Measurements from ENCODE around the gene HYAL3.

The HYAL3 gene

DNA sequence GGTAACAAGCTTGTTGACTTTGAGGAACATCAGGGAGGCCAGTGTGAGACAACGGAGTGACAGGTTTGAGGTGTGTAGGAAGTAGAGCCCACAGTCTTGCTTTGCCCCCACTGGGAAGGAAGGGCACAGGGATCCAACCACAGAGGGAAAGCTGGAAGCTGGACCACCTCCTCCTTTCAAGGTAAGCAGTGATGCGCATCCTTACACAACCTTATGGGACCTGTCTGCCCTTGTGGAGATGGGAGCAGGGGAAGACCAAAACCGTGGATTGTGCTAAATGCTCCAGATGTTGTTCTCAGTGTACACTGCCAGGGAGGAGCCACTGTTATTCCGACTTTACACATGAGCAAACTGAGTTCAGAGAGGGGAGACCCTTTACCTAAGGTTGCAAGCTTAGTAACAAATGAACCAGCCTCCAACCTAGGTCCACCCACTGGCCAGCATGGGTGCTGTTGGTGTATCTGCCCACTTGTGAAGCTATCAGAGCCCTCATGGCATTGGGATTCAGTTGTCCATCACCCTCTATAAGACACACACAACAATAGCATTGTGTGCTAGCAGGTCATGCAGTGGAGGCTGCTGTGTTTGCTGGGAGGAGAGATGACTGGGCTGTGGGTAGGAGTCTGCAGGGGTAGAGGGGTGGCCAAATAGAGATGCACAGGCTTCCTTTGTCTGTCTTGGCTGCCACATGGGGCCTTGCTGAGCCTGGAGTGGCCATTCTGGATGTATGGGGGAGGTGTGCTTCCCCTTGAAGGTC lies 20.9 kb downstream of the HYAL3 start:
- TF ChIP-seq, protein P1, sequence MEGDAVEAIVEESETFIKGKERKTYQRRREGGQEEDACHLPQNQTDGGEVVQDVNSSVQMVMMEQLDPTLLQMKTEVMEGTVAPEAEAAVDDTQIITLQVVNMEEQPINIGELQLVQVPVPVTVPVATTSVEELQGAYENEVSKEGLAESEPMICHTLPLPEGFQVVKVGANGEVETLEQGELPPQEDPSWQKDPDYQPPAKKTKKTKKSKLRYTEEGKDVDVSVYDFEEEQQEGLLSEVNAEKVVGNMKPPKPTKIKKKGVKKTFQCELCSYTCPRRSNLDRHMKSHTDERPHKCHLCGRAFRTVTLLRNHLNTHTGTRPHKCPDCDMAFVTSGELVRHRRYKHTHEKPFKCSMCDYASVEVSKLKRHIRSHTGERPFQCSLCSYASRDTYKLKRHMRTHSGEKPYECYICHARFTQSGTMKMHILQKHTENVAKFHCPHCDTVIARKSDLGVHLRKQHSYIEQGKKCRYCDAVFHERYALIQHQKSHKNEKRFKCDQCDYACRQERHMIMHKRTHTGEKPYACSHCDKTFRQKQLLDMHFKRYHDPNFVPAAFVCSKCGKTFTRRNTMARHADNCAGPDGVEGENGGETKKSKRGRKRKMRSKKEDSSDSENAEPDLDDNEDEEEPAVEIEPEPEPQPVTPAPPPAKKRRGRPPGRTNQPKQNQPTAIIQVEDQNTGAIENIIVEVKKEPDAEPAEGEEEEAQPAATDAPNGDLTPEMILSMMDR (IDR thresholded peaks at IDR 0.05; ENCODE audit: insufficient read depth, low read depth, low read length, missing control alignments): no peak
- DNase-seq (ENCODE audit: low read depth): no peak
- H3K4me3 ChIP-seq (ENCODE audit: low read length): no peak overlapping the region

GRCh38 chr3:50276762-50277101 lies 22.5 kb downstream of the HYAL3 start:
- H3K4me3 ChIP-seq (ENCODE audit: low read length): no peak overlapping the region
- TF ChIP-seq, protein P1 (IDR thresholded peaks at IDR 0.05; ENCODE audit: insufficient read depth, low read depth, low read length, missing control alignments): no peak
- no peak for DNase-seq (ENCODE audit: low read depth)

DNA sequence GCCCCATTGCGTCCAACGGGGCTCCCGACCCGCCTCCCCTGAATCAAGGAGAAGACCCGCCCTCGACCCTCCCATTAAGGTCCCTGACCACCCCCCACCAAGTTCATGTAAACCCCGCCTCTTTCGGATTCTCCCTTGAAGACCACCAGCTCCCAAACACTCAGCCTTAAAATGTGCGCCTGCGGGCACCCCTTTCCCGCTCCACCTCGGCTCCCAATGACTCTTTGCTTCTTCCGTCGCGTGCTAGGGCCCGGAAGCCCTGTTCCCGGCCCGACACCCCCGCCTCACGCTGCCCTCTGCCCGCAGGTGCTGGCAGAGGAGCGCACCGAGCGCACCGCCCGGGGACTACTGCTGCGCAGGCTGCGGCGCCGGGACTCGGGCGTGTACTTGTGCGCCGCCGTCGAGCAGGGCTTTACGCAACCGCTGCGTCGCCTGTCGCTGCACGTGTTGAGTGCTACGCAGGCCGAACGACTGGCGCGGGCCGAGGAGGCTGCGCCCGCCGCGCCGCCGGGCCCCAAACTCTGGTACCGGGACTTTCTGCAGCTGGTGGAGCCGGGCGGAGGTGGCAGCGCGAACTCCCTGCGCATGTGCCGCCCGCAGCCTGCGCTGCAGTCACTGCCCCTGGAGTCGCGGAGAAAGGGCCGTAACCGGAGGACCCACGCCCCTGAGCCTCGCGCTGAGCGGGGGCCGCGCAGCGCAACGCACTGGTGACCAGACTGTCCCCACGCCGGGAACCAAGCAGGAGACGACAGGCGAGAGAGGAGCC lies 23.0 kb downstream of the HYAL3 start:
- DNase-seq (ENCODE audit: low read depth): no peak
- no peak overlapping the region for H3K4me3 ChIP-seq (ENCODE audit: low read length)
- TF ChIP-seq, protein P1 (IDR thresholded peaks at IDR 0.05; ENCODE audit: insufficient read depth, low read depth, low read length, missing control alignments): no peak

- H3K4me3 ChIP-seq (ENCODE audit: low read length): no peak overlapping the region
- DNase-seq (ENCODE audit: low read depth): no peak
- TF ChIP-seq, protein P1 (IDR thresholded peaks at IDR 0.05; ENCODE audit: insufficient read depth, low read depth, low read length, missing control alignments): no peak
Measured at GRCh38 chr3:50275141-50275995, 23.8 kb downstream of the HYAL3 start.

GRCh38 chr3:50274371-50275104 lies 24.7 kb downstream of the HYAL3 start:
- peak; percentile 83 for DNase-seq (ENCODE audit: low read depth)
- H3K4me3 ChIP-seq (ENCODE audit: low read length): no peak overlapping the region
- TF ChIP-seq, protein P1 (IDR thresholded peaks at IDR 0.05; ENCODE audit: insufficient read depth, low read depth, low read length, missing control alignments): peak; percentile 79

- TF ChIP-seq, protein P1 (IDR thresholded peaks at IDR 0.05; ENCODE audit: insufficient read depth, low read depth, low read length, missing control alignments): no peak
- no peak overlapping the region for H3K4me3 ChIP-seq (ENCODE audit: low read length)
Measured at GRCh38 chr3:50273689-50274065, 25.5 kb downstream of the HYAL3 start.

More at GRCh38 chr3:50273689-50274065, 25.5 kb downstream of the HYAL3 start:
- DNase-seq (ENCODE audit: low read depth): no peak

Data from epithelial cell of esophagus (primary cell).